K562 (cell line): ENCODE results near the gene BOLA1. TPM values are rescaled to one million over a fixed set of nuclear protein-coding genes. Genes with fewer than 3 reads are reported as not detected.

Experiments used
- ARID1B ChIP-seq: fragments of 450-650 bp; IDR thresholded peaks from 2 replicates; pipeline ENCODE4 v1.6.1; 2016; ENCODE audit warnings: antibody characterized with exemption, mild to moderate bottlenecking, inconsistent platforms
- CAMTA2 ChIP-seq: fragments of 250-450 bp; sonication (Bioruptor Pico); conservative IDR thresholded peaks from 2 replicates; pipeline ENCODE4 v1.5.1; 2022
- CUX1 ChIP-seq: fragments of 200-800 bp; sonication (Bioruptor generic); IDR thresholded peaks from 2 replicates; pipeline ENCODE4 v1.6.1; 2016; ENCODE audit warnings: missing genetic modification characterization, missing compliant biosample characterization
- E2F4 ChIP-seq: sonication (generic); formaldehyde crosslinking; IDR thresholded peaks from 2 replicates; pipeline ENCODE4 v1.8.0; 2022; ENCODE audit warnings: mild to moderate bottlenecking, low read depth, missing genetic modification reagents
- ETV6 ChIP-seq, 3 experiments: fragments of 150-350 bp in 1 of 3; sonication (generic) in 1 of 3; formaldehyde crosslinking in 1 of 3; IDR thresholded peaks; 2 replicates each; pipeline versions ENCODE4 v1.6.1 to v1.8.0; 2014 to 2022; ENCODE audit warnings: borderline replicate concordance in 2 of 3, low read depth in 2 of 3, antibody characterized with exemption in 1 of 3, low read length in 1 of 3, mild to moderate bottlenecking in 1 of 3, missing genetic modification reagents in 1 of 3
- GATAD2A ChIP-seq: fragments of 450-650 bp; IDR thresholded peaks from 2 replicates; pipeline ENCODE4 v1.6.1; 2017
- HNRNPUL1 ChIP-seq: fragments of 200-400 bp; formaldehyde crosslinking; IDR thresholded peaks from 2 replicates; pipeline ENCODE4 v1.6.1; 2017; ENCODE audit warnings: low read length
- MXI1 ChIP-seq: IDR thresholded peaks from 2 replicates; pipeline ENCODE4 v1.6.1; 2011; ENCODE audit warnings: low read depth, mild to moderate bottlenecking, improper control_type of control experiment, low read length
- NEUROD1 ChIP-seq: fragments of 150-350 bp; IDR thresholded peaks from 2 replicates; pipeline ENCODE4 v1.6.1; 2014; ENCODE audit warnings: borderline replicate concordance, low read length, low read depth; ENCODE audit not compliant: partially characterized antibody
- NFYB ChIP-seq: IDR thresholded peaks from 2 replicates; pipeline ENCODE4 v1.6.1; 2011; ENCODE audit warnings: mild to moderate bottlenecking, moderate library complexity; ENCODE audit not compliant: insufficient read length; ENCODE audit errors: extremely low read depth
- PHF21A ChIP-seq: fragments of 450-650 bp; IDR thresholded peaks from 2 replicates; pipeline ENCODE4 v1.6.1; 2017; ENCODE audit warnings: low read depth, borderline replicate concordance
- U2AF2 ChIP-seq: fragments of 200-400 bp; formaldehyde crosslinking; optimal IDR thresholded peaks from 2 replicates; pipeline ENCODE3; 2017; ENCODE audit warnings: low read depth, mild to moderate bottlenecking, low read length
- ZBTB11 ChIP-seq, 3 experiments: fragments of 200-800 bp in 1 of 3; fragments of 250-450 bp in 1 of 3; fragments of 450-650 bp in 1 of 3; sonication (Bioruptor Pico) in 1 of 3; sonication (Bioruptor generic) in 1 of 3; formaldehyde crosslinking in 1 of 3; IDR thresholded peaks; 2 replicates each; pipeline versions ENCODE4 v1.6.1 to v1.8.0; 2016 to 2022; ENCODE audit warnings: mild to moderate bottlenecking in 2 of 3, missing genetic modification characterization in 2 of 3, missing compliant biosample characterization in 1 of 3, moderate library complexity in 1 of 3
- ZNF695 ChIP-seq: fragments of 450-650 bp; formaldehyde crosslinking; IDR thresholded peaks from 2 replicates; pipeline ENCODE4 v1.4.0; 2020; ENCODE audit warnings: mild to moderate bottlenecking, moderate library complexity
- ZNF717 ChIP-seq: fragments of 250-450 bp; sonication (Bioruptor Pico); IDR thresholded peaks from 2 replicates; pipeline ENCODE4 v1.5.0; 2021
- ZNF785 ChIP-seq: fragments of 250-450 bp; sonication (Bioruptor Pico); IDR thresholded peaks from 2 replicates; pipeline ENCODE4 v1.4.0; 2020; ENCODE audit warnings: mild to moderate bottlenecking
- ZSCAN29 ChIP-seq: fragments of 450-650 bp; IDR thresholded peaks from 2 replicates; pipeline ENCODE4 v1.6.1; 2017
- polyA plus RNA-seq, 8 experiments: library from polyadenylated mRNA; depleted of rRNA in 4 of 8; stranded (reverse) in 5 of 8; unstranded in 3 of 8; fragments of >200 nt; fragmentation: Nextera tagmentation in 2 of 8; fragmentation: Illumina TruSeq in 1 of 8; extraction: Ambion mirVana in 2 of 8; extraction: Trizol in 1 of 8; gene quantifications; 2 replicates each; pipeline versions ENCODE4 v1.2.1 to v1.2.3, GENCODE V29; 2011 to 2014; ENCODE audit warnings: inconsistent platforms in 1 of 8, missing spikeins in 1 of 8
- total RNA-seq, 7 experiments: library from RNA; depleted of rRNA in 6 of 7; stranded (reverse); fragments of >200 nt in 6 of 7; fragmentation: Illumina TruSeq in 2 of 7; extraction: Trizol in 2 of 7; gene quantifications; 2 replicates each; pipeline versions ENCODE4 v1.2.1 to v1.2.3, GENCODE V29; 2011 to 2021; ENCODE audit warnings: low replicate concordance in 1 of 7

BOLA1 gene
- total and polyA plus RNA-seq, 9 of the 15 experiments (the other 6 are each of a cell fraction or from before 2014, with no cell fraction given) = 0.18 to 1.2 (median 0.40) TPM; not detected in 2

GRCh38 chr1:149884433-149885338, 14.7 kb upstream of the BOLA1 start (continued):
- TF ChIP-seq ZBTB11 (CRISPR knock-in tag; IDR thresholded peaks at IDR 0.05) = peak in 1 of 3 experiments; percentile 48; a peak in 1 of 6 replicates
- TF ChIP-seq U2AF2 = no peak
- no peak for TF ChIP-seq PHF21A
- TF ChIP-seq NFYB = no peak
- TF ChIP-seq E2F4 (CRISPR knock-in tag) = no peak
- TF ChIP-seq ZNF717 (CRISPR knock-in tag) = no peak
- no peak for TF ChIP-seq CUX1
- no peak for TF ChIP-seq ZNF785 (CRISPR knock-in tag)
- no peak for TF ChIP-seq ETV6 (IDR thresholded peaks at IDR 0.05; ENCODE audit: borderline replicate concordance in 1 of 2, low read depth in 2 of 2, low read length in 1 of 2)
- TF ChIP-seq ETV6 (CRISPR knock-in tag; IDR thresholded peaks at IDR 0.05; ENCODE audit: borderline replicate concordance) = no peak
- TF ChIP-seq ARID1B = no peak
- no peak for TF ChIP-seq CAMTA2 (CRISPR knock-in tag)
- TF ChIP-seq MXI1 = no peak
- TF ChIP-seq HNRNPUL1 = no peak
- peak; percentile 18 for TF ChIP-seq NEUROD1
- TF ChIP-seq ZNF695 = no peak
- no peak for TF ChIP-seq GATAD2A
- TF ChIP-seq ZSCAN29 = no peak; the same call in 1 of the 2 replicates
